HUES48 (cell line): ENCODE data around the gene SLC25A12.
"Not testable (repeated sequence)": the region's sequence is repeated elsewhere in the genome, so short reads cannot be mapped to it uniquely, and the experiment has no call there.

ENCODE experiments used
- H3K27ac ChIP-seq: one replicate; pipeline ENCODE4 v1.7.0; 2013; ENCODE audit warnings: low read depth, low read length, inconsistent platforms
- H3K27me3 ChIP-seq: 2 replicates; pipeline ENCODE4 v1.6.1; 2013; ENCODE audit warnings: mild to moderate bottlenecking, low read length; ENCODE audit not compliant: control insufficient read depth, insufficient read depth
- H3K36me3 ChIP-seq: 2 replicates; pipeline ENCODE4 v1.6.1; 2013; ENCODE audit warnings: low read length; ENCODE audit not compliant: control insufficient read depth, insufficient read depth
- H3K4me1 ChIP-seq: 2 replicates; pipeline ENCODE4 v1.6.1; 2013; ENCODE audit warnings: mild to moderate bottlenecking, low read length; ENCODE audit not compliant: control insufficient read depth, insufficient read depth
- H3K4me3 ChIP-seq: 2 replicates; pipeline ENCODE4 v1.5.1; 2013; ENCODE audit warnings: mild to moderate bottlenecking, low read depth, low read length
- H3K9ac ChIP-seq: 2 replicates; pipeline ENCODE4 v1.6.1; 2013; ENCODE audit warnings: mild to moderate bottlenecking, low read depth, low read length, moderate library complexity
- H3K9me3 ChIP-seq: 2 replicates; pipeline ENCODE4 v1.6.1; 2013; ENCODE audit warnings: low read length; ENCODE audit not compliant: control insufficient read depth, insufficient read depth

SLC25A12 gene

DNA sequence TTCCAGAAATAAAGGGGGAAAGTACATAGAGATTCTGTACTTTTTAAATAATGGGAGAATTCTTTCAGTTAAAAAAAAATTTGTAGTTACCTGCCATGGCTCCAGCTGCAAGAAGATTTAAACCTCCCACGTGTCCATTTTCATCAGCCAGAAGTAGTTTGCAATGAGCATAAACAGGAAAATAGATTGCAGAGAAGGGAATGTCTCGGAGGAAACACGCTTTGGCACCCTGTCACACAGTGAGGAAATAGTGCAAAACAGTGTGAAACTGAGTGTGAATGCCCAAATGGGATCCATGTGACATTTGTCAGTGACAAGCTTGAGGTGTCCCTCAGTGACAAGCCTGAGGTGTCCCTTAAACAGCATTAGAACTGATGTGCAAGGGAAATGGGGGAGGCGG is 102.7 kb downstream of the SLC25A12 start:
- Histone ChIP-seq H3K4me3 (no peak overlapping the region), H3K9me3 (no peaks in the 10 kb centered on the region), H3K4me1 (peaks cover 52% of the 10 kb centered on the region), H3K27me3 (no peaks in the 10 kb centered on the region), H3K27ac (no peak overlapping the region), H3K36me3 (peaks cover 10% of the 10 kb centered on the region), H3K9ac (no peak overlapping the region)

GRCh38 chr2:171789956-171790355 is 104.1 kb downstream of the SLC25A12 start:
- Histone ChIP-seq H3K36me3 (peaks cover 18% of the 10 kb centered on the region), H3K27ac (no peak overlapping the region), H3K27me3 (no peaks in the 10 kb centered on the region), H3K4me3 (no peak overlapping the region), H3K4me1 (peaks cover 46% of the 10 kb centered on the region), H3K9ac (no peak overlapping the region), H3K9me3 (no peaks in the 10 kb centered on the region)

DNA sequence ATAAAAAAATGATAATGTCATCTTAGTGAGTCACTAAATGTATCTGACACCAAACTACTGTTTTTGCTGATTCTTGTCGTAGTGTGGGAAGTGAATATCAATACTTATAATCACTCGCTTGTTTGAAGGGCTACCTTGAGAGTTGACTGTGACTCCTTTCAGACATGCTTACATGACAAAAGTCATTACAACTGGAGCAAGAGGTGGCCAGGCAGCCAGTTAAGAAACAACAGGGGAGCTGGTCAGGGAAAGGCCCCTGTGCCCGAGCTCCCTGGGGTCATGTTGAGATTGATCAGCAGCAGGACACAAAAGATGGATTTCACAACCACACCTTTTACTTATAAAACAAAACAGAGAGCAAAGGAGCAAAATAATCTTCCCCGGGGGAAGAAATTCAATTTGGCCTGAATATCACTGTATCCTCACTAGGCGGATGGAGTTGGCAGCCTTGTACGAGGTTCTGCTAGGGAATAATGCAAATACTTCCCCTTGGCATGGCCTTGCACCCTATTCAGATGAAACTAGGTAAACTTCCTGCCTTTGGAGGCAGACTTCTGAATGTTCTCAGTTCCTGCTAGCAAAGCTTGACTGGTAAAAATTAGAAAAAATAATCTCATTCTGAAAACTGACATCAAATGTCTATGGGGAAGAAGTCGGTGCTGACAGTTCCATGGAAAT is 105.6 kb downstream of the SLC25A12 start:
- H3K27ac ChIP-seq, result peak overlapping the region; percentile 94
- H3K4me3 ChIP-seq, result 0 out of 2 replicates have a peak overlapping the region, but pooled peaks have one; percentile 7
- no peaks in the 10 kb centered on the region for H3K9me3 ChIP-seq
- H3K9ac ChIP-seq, result no peak overlapping the region
- no peaks in the 10 kb centered on the region for H3K27me3 ChIP-seq
- H3K36me3 ChIP-seq, result peaks cover 30% of the 10 kb centered on the region
- H3K4me1 ChIP-seq, result peaks cover 33% of the 10 kb centered on the region

DNA sequence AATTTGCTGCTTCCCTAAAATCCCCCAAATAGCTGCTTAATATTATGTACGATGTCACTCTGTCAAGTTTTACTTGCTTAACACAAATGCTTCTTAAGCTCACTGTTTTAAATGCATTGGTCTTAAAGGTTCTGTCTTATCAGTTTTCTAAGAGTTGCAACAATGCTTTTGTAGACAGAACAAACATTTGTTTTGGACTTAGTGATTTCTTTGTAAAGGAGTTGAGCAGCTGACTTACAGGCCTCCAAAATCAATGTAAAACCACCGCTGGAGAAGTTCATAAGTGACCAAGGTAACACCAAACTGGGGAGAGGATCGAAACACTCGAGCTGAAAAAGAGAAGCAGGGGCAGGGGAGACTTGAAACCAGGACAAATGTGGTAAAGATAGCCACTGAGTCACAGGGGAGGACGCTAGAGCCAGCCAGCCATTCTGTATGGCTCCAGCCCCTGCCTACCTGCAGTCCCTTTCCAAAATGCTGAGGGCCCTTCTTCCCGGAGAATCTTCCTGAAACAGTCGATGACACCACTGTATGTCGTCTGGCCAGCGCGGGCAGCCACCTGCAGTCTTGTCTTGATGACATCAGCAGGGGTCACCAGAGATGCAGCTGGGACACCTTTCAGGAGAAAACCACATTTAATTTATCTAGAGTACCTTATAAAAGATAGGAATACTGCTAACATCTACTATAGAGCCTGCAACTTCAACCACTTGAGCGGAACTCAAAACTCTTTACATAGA is 106.5 kb downstream of the SLC25A12 start:
- peaks cover 34% of the 10 kb centered on the region for H3K36me3 ChIP-seq
- no peaks in the 10 kb centered on the region for H3K9me3 ChIP-seq
- H3K27ac ChIP-seq, result peak overlapping the region; percentile 94
- H3K4me1 ChIP-seq, result peaks cover 26% of the 10 kb centered on the region
- H3K27me3 ChIP-seq, result no peaks in the 10 kb centered on the region
- H3K9ac ChIP-seq, result no peak overlapping the region
- no peak overlapping the region for H3K4me3 ChIP-seq

GRCh38 chr2:171785450-171785849 is 108.6 kb downstream of the SLC25A12 start:
- no peak overlapping the region for H3K27ac ChIP-seq
- no peak overlapping the region for H3K4me3 ChIP-seq
- no peaks in the 10 kb centered on the region for H3K27me3 ChIP-seq
- no peak overlapping the region for H3K9ac ChIP-seq
- peaks cover 34% of the 10 kb centered on the region for H3K36me3 ChIP-seq
- no peaks in the 10 kb centered on the region for H3K9me3 ChIP-seq
- H3K4me1 ChIP-seq, result peaks cover 26% of the 10 kb centered on the region

- H3K9me3 ChIP-seq, result peaks cover 14% of the 10 kb centered on the region
- H3K36me3 ChIP-seq, result 0 out of 2 replicates have a peak, but pooled peaks cover 4% of the 10 kb centered on the region
- no peak overlapping the region for H3K9ac ChIP-seq
- H3K27ac ChIP-seq, result no peak overlapping the region
- H3K4me1 ChIP-seq, result no peaks in the 10 kb centered on the region
- H3K27me3 ChIP-seq, result no peaks in the 10 kb centered on the region
- H3K4me3 ChIP-seq, result no peak overlapping the region
Observed at GRCh38 chr2:171778515-171778914, 115.5 kb downstream of the SLC25A12 start.

DNA sequence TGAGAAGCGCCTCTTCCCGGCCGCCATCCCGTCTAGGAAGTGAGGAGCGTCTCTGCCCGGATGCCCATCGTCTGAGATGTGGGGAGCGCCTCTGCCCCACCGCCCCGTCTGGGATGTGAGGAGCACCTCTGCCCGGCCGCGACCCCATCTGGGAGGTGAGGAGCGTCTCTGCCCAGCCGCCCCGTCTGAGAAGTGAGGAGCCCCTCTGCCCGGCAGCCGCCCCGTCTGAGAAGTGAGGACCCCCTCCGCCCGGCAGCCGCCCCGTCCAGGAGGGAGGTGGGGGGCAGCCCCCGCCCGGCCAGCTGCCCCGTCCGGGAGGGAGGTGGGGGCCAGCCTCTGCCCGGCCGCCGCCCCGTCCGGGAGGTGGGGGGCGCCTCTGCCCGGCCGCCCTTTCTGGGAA is 119.5 kb downstream of the SLC25A12 start:
- not testable (repeated sequence) for H3K27ac ChIP-seq, H3K4me3 ChIP-seq, H3K27me3 ChIP-seq, H3K4me1 ChIP-seq, H3K9ac ChIP-seq, H3K36me3 ChIP-seq
- H3K9me3 ChIP-seq, result peaks cover 26% of the 10 kb centered on the region

DNA sequence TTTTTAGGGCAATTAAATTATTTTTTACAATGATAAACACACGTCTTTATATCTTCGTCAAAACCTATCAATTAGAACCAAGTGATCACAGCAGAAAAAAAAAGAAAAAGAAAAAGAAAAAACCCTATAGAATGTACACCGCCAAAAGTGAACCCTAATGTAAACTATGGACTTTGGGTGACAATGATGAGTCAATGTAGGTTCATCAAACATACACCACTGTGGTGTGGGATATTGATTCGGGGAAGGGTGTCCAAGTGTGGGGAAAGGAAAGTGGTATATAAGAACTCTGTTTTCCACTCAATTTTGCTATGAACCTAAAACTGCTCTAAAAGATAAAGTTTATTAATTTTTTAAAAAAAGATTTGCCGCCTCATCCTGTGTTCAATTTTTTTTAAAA is 121.7 kb downstream of the SLC25A12 start:
- H3K9ac ChIP-seq, result no peak overlapping the region
- no peak overlapping the region for H3K27ac ChIP-seq
- H3K36me3 ChIP-seq, result no peaks in the 10 kb centered on the region
- H3K4me1 ChIP-seq, result no peaks in the 10 kb centered on the region
- no peaks in the 10 kb centered on the region for H3K27me3 ChIP-seq
- H3K9me3 ChIP-seq, result peaks cover 20% of the 10 kb centered on the region
- no peak overlapping the region for H3K4me3 ChIP-seq

- H3K27me3 ChIP-seq, result no peaks in the 10 kb centered on the region
- H3K9me3 ChIP-seq, result peaks cover 17% of the 10 kb centered on the region
Observed at GRCh38 chr2:171771463-171771862, 122.6 kb downstream of the SLC25A12 start.

DNA sequence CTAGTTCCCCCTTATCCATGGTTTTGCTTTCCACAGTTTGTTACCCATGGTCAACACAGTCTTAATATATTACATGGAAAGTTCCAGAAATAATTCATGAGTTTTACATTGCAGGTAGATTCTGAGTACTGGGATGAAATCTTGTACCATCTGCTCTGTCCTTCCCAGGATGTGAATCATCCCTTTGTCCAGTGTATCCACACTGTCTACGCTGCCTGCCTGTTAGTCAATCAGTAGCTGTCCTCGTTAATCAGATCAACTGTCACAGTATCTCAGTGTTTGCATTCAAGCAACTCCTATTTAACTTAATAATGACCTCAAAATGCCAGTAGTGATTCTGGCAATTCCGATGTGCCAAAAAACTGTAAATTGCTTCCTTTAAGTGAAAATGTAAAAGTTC is 130.4 kb downstream of the SLC25A12 start:
- no peak overlapping the region for H3K27ac ChIP-seq

More at GRCh38 chr2:171771463-171771862, 122.6 kb downstream of the SLC25A12 start:
- Histone ChIP-seq H3K36me3 (no peaks in the 10 kb centered on the region), H3K27ac (no peak overlapping the region), H3K9ac (no peak overlapping the region), H3K4me3 (no peak overlapping the region), H3K4me1 (no peaks in the 10 kb centered on the region)

DNA sequence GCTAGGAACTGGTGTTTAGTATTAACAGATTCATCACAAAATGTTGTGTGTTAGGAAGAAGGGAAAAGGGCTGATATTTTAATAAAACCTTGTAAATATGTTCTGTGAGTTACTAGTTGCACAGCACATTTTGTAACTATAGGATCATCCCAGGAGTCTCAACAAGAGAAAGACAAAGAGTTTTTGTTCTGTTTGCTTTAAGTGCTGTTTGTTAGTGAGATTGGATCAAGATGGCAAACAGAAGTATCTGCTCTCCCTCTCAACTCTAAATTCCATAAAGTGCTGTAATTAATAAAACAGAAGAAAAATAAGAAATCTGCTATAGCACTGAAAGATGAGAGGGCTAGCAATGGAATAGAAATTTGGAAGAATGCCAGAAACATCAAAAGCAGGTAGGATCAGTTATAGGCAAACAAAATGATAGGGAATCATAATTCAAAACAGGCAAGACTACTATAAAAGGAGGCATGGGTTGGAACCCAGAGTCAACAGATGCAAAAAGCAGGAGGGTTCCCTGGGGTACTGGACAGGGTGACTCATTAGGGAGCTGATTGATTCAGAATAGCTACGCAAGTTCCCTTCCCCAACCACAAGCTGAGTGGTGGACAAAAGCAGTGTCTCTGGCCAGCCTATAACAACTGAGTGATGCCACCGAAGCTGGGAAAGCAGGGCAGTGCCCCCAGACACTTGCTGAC is 131.0 kb downstream of the SLC25A12 start:
- Histone ChIP-seq H3K9ac (no peak overlapping the region), H3K27ac (no peak overlapping the region), H3K4me3 (no peak overlapping the region), H3K27me3 (no peaks in the 10 kb centered on the region), H3K9me3 (no peaks in the 10 kb centered on the region), H3K36me3 (peaks cover 9% of the 10 kb centered on the region; the same call in 1 of the 2 replicates), H3K4me1 (no peaks in the 10 kb centered on the region)

More for the DNA sequence above, 130.4 kb downstream of the SLC25A12 start:
- peaks cover 9% of the 10 kb centered on the region; the same call in 1 of the 2 replicates for H3K36me3 ChIP-seq
- no peaks in the 10 kb centered on the region for H3K27me3 ChIP-seq
- no peaks in the 10 kb centered on the region for H3K4me1 ChIP-seq
- no peak overlapping the region for H3K9ac ChIP-seq
- no peaks in the 10 kb centered on the region for H3K9me3 ChIP-seq
- no peak overlapping the region for H3K4me3 ChIP-seq
